Activated naive CD8-positive, alpha-beta T cell (primary cell): ENCODE data around the gene KIF5A.
A peak's percentile ranks its signal among the peaks of the same experiment; 100 is the strongest.

Experiments
- H3K27ac Mint-ChIP-seq: one replicate; pipeline ENCODE4 v1.8.0; 2021; ENCODE audit warnings: mixed read lengths
- H3K27me3 Mint-ChIP-seq: one replicate; pipeline ENCODE4 v1.8.0; 2021; ENCODE audit warnings: mixed read lengths
- H3K36me3 Mint-ChIP-seq: one replicate; pipeline ENCODE4 v1.8.0; 2021; ENCODE audit warnings: mixed read lengths
- H3K4me1 Mint-ChIP-seq: one replicate; pipeline ENCODE4 v1.8.0; 2021; ENCODE audit warnings: low read depth, mixed read lengths
- H3K4me3 Mint-ChIP-seq: one replicate; pipeline ENCODE4 v1.8.0; 2021; ENCODE audit warnings: mild to moderate bottlenecking, mixed read lengths
- H3K9me3 Mint-ChIP-seq: one replicate; pipeline ENCODE4 v1.8.0; 2021; ENCODE audit warnings: low read depth, mixed read lengths

KIF5A gene

GRCh38 chr12:57624441-57625220 is 74.8 kb downstream of the KIF5A start:
- peaks cover 70% of the 10 kb centered on the region for H3K27me3 Mint-ChIP-seq
- H3K4me1 Mint-ChIP-seq, result peaks cover 34% of the 10 kb centered on the region
- H3K27ac Mint-ChIP-seq, result no peak overlapping the region
- H3K9me3 Mint-ChIP-seq, result no peaks in the 10 kb centered on the region
- H3K4me3 Mint-ChIP-seq, result no peak overlapping the region
- peaks cover 3% of the 10 kb centered on the region for H3K36me3 Mint-ChIP-seq

- Mint-ChIP-seq H3K9me3 (no peaks in the 10 kb centered on the region), H3K27me3 (peaks cover 67% of the 10 kb centered on the region), H3K4me3 (no peak overlapping the region), H3K27ac (no peak overlapping the region), H3K36me3 (peaks cover 3% of the 10 kb centered on the region), H3K4me1 (peaks cover 31% of the 10 kb centered on the region)
These were observed 75.6 kb downstream of the KIF5A start for GRCh38 chr12:57625261-57626032.

- Mint-ChIP-seq H3K36me3 (peaks cover 3% of the 10 kb centered on the region), H3K27ac (no peak overlapping the region), H3K27me3 (peaks cover 64% of the 10 kb centered on the region), H3K4me3 (peak overlapping the region; percentile 46), H3K9me3 (no peaks in the 10 kb centered on the region), H3K4me1 (peaks cover 22% of the 10 kb centered on the region)
These were observed 76.5 kb downstream of the KIF5A start for GRCh38 chr12:57626111-57626920.

DNA sequence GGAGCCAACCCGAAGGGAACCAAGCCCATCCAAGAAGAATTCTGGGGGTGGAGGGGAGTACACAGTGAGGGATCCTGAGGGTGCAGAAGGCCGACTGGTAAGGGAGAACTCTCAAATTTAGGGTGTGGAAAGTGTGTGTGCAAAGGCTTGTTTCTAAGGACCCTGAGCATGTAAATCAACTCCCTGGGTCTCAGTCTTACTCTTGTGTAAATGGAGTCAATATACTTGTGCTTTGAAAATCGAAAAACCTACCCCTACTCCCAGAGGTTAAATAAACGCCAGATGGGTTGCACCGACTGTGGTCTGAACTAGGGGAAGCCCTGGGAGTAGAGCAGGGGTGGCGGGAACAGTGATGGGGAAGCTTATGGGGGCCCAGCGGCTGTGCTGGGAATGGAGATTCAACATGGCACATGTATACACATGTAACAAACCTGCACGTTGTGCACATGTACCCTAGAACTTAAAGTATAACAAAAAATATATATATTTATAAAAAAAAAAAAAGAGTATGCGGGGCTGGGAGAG is 77.1 kb downstream of the KIF5A start:
- Mint-ChIP-seq H3K4me1 (peaks cover 17% of the 10 kb centered on the region), H3K36me3 (peaks cover 1% of the 10 kb centered on the region), H3K27me3 (peaks cover 62% of the 10 kb centered on the region), H3K9me3 (no peaks in the 10 kb centered on the region), H3K4me3 (peak overlapping the region; percentile 46), H3K27ac (no peak overlapping the region)

DNA sequence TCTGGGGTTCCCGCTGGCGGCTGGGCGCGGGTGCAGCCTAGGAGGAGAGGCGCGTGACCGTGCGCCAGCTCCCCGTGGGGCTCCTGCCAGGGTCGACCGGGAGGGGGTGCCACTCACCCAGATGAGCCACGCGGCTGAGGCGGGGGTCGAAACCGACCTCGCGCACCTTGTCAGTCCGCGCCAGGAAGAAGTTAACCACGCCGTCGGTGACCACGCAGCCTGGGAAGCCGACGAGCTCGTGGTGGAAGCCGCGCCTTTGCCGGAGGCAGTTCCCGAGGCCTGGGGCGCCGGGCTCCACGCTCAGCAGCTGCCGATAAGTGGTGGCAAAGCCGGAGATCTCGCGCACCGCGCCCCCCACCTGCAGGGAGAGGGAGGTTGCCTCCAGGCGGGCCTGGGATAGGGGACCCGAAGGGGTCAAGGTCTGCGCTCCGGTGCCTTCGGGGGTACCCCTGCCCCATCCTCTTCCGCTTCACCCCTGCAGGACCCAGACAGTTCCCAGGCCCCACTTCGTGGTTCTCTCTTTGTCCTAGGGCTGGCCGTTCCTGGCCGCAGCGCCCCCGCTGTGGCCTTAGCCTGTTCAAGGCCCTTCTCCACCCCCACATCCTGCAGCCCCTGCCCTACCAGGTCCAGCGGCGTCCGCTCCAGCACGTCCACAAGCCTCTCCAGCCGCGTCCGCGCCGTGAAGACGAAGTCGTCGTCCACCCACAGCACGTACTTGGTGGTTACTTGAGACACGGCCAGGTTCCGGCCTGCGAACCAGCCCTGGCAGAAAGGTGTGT is 77.8 kb downstream of the KIF5A start:
- Mint-ChIP-seq H3K4me1 (peaks cover 14% of the 10 kb centered on the region), H3K27ac (no peak overlapping the region), H3K27me3 (peaks cover 57% of the 10 kb centered on the region), H3K4me3 (peak overlapping the region; percentile 46), H3K36me3 (no peaks in the 10 kb centered on the region), H3K9me3 (no peaks in the 10 kb centered on the region)

DNA sequence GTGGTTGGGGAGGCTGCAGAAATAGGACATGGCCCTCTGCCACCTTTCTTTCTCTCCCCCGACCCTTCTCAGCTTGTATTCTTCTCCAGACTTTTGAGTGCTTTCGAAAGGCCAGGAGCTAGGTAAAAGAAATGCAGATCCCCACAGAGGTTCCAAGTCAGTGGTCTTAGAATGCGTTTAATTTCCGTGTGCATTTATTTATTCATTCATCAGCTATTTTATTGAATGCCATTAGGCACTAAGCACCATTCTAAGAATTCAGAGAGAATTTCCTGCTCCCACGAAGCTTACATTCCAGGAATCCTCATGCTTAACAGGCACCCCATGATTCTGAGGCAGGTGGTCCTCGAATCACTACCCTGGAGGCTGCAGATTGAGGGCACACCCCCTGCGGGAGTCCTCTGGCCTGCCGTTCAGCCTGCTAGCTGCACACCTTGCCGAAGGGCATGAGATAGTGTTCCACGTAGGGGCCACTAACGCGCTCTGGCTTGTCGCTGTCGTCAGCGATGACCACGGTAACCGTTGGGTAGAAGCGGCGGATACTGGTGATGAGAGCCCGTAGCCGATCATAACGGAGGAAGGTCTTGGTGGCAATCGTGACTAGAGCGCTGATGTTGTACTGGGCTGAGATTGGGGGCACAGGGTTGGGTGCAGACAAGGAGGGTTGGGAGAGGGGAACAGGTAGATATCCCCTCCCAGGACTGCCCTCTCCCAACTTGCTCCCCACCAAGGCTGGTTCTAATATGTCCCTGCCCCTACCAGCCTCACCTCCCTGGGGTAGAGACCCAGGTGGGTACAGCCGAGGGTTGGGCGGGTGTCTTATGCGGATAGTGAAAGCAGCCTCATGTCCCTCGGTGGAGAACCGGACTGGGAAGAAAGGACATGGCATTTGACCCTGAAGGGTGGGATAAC is 78.7 kb downstream of the KIF5A start:
- no peaks in the 10 kb centered on the region for H3K9me3 Mint-ChIP-seq
- no peak overlapping the region for H3K27ac Mint-ChIP-seq
- H3K27me3 Mint-ChIP-seq, result peaks cover 53% of the 10 kb centered on the region
- H3K4me3 Mint-ChIP-seq, result peak overlapping the region; percentile 46
- H3K4me1 Mint-ChIP-seq, result peaks cover 18% of the 10 kb centered on the region
- no peaks in the 10 kb centered on the region for H3K36me3 Mint-ChIP-seq

- H3K4me1 Mint-ChIP-seq, result peaks cover 19% of the 10 kb centered on the region
- H3K4me3 Mint-ChIP-seq, result no peak overlapping the region
- H3K27ac Mint-ChIP-seq, result no peak overlapping the region
- peaks cover 48% of the 10 kb centered on the region for H3K27me3 Mint-ChIP-seq
- H3K36me3 Mint-ChIP-seq, result no peaks in the 10 kb centered on the region
- no peaks in the 10 kb centered on the region for H3K9me3 Mint-ChIP-seq
These were observed 80.1 kb downstream of the KIF5A start for GRCh38 chr12:57629897-57630471.

- H3K4me3 Mint-ChIP-seq, result no peak overlapping the region
- no peaks in the 10 kb centered on the region for H3K9me3 Mint-ChIP-seq
- H3K4me1 Mint-ChIP-seq, result peaks cover 19% of the 10 kb centered on the region
- no peaks in the 10 kb centered on the region for H3K36me3 Mint-ChIP-seq
- H3K27me3 Mint-ChIP-seq, result peaks cover 40% of the 10 kb centered on the region
- H3K27ac Mint-ChIP-seq, result no peak overlapping the region
These were observed 81.1 kb downstream of the KIF5A start for GRCh38 chr12:57630891-57631433.

- Mint-ChIP-seq H3K4me3 (peak overlapping the region; percentile 18), H3K27ac (no peak overlapping the region), H3K36me3 (no peaks in the 10 kb centered on the region), H3K4me1 (peaks cover 16% of the 10 kb centered on the region), H3K9me3 (no peaks in the 10 kb centered on the region), H3K27me3 (peaks cover 33% of the 10 kb centered on the region)
These were observed 81.8 kb downstream of the KIF5A start for GRCh38 chr12:57631566-57632072.

- Mint-ChIP-seq H3K4me3 (peak overlapping the region; percentile 81), H3K9me3 (no peaks in the 10 kb centered on the region), H3K4me1 (peaks cover 13% of the 10 kb centered on the region), H3K36me3 (no peaks in the 10 kb centered on the region), H3K27ac (no peak overlapping the region), H3K27me3 (peaks cover 28% of the 10 kb centered on the region)
These were observed 82.5 kb downstream of the KIF5A start for GRCh38 chr12:57632073-57632957.

DNA sequence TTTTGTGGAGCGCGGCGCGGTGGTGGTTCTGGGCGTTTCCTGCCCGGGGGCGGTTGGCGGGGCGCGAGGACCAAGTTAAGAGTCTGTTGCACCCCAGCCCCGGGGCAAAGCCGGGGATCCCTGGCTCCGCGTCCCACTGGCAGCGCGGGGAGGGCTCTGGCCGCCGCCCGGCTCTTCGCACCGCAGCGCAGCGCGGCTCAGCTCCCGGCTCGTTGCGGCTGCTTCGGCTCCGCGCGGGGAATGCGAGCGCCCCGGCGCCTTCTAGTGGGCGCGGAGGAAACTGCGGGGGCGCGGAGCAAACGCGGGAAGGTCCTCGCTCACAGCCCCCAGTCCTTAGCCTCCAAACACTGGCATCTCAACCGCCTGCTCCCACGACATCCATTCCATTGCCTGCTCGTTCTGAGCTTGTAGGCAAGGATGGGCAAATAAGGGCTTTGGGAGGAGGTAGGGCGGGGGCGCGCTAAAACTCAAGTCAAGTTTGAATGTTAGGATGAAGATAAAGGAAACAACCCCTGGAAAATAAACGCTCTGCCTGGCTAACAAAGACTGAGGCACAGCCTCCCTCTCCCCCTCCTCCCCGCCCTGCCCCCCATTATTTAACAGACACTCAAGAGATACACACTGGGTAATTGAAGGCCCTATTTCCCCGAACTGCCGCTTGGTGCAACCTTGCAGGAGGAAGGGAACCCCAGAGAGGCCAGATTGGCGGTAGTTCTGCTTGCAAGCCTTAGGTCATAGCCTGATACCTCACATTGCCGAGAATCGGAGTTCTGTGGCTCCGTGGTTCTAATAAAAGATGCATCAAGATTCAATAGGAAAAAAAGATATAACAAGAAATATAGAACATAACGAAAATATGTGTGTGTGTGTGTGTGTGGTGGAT is 83.4 kb downstream of the KIF5A start, which contains the start of gene B4GALNT1:
B4GALNT1 (minus strand) TSS at position 244 of the 883 bp plus-strand sequence. CDS start 1,069 bp downstream, outside the sequence.
- peaks cover 9% of the 10 kb centered on the region for H3K4me1 Mint-ChIP-seq
- H3K27ac Mint-ChIP-seq, result no peak within 1 kb of the TSS
- H3K36me3 Mint-ChIP-seq, result no peaks in the 10 kb centered on the region
- no peaks in the 10 kb centered on the region for H3K9me3 Mint-ChIP-seq
- H3K4me3 Mint-ChIP-seq, result peak within 1 kb of the TSS; percentile 81
- peaks cover 26% of the 10 kb centered on the region for H3K27me3 Mint-ChIP-seq
